KG1 (cell line): Measurements from ENCODE around the gene AARS1.
"Not testable (repeated sequence)": the region's sequence is repeated elsewhere in the genome, so short reads cannot be mapped to it uniquely, and the experiment has no call there.

Experiments
- DNase-seq: peaks from one replicate; lab custom pipeline; 2025; lab: John Stamatoyannopoulos, UW

Gene AARS1

DNA sequence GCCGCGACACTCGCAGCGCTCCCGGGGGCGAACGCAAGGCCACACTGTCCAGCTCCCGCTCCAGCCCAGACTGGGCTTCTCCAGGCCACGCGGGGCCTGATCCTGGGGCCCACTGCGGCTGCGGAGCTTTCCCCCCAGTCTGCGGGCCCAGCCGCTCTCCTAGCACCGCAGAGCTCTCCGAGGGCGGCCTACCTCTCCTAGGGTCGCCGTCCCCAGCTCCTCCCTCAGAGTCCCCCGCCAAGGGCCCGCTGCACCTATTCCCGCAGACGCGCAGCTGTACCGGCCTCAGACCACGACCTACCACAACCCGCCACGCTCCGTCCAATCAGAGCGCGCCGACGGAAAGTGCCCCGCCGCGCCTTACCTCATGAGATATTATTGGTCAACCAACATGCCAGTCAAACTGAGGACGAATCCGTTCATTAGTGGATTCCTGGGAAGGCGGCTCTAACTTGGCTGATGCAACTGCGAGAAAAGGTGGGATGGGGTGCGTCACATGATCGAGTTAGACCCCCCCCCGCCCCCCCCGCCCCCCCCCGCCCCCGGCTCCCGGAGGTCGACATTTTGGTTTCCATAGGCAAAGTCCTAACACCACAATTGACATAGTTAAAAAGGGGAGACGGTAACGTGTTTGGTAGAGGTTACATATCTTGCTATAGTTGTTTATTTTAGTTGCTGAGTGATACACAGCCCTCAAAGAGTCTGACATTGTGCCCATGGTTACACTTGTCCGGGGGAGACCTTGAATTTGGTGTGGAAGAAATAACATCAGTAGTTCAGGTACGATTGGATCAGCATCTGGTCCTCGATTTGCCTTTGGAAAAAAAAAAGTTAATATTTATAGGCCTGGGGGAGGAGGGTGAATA, at the start of gene AARS1:
AARS1 (minus strand) TSS at position 278 of the 866 bp plus-strand sequence. CDS start 6,743 bp downstream, outside the sequence.
- DNase-seq, result peak; percentile 96

DNA sequence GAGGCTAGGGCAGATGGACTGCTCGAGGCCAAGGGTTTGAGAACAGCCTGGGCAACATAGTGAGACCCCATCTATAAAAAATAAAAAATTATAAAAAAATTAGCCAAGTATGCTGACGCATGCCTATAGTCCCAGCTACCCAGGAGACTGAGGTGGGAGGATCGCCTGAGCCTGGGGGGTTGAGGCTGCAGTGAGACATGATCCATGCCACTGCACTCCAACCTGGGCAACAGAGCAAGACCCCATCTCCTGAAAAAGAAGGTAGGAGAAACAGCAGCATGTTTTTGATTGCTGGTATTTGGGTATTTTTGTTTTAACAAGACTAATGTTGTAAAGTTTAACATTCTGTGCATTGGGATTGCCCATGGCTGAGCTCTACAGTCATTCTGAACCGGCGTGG, 48.5 kb upstream of the AARS1 start:
- DNase-seq, result no peak

GRCh38 chr16:70332728-70333127, 43.4 kb upstream of the AARS1 start:
- not testable (repeated sequence) for DNase-seq

DNA sequence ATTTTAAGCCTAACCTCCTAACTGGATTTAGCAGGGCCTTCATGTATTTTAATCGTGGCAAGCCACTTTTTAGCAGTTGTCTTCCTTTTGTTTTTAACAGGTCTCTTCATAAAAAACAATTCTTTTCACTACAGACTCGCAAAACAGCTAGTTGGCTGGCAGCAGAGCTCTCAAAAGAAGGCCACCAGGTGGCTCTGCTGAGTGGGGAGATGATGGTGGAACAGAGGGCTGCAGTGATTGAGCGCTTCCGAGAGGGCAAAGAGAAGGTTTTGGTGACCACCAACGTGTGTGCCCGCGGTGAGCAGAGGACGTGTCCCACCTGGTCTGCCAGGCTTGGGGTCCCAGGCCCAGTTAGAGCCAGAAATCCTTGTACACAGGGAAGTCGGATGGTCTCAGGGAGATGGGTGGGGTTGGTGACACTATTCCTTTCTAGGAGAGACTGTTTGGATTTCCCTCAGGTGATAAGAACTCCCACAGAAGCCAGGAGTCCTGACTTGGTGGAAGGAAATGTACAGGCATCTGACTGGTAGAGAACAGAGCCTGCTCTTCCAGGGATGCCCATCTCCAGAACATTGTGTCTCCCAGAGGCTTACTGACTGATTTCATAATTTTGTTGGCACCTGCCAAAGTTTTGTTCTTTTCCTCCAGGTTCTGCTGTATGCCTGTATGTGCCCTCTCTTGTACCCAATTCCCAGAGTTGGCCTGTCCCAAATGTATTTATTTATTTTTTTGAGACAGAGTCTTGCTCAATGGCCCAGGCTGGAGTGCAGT, 42.5 kb upstream of the AARS1 start:
- DNase-seq, result no peak

DNA sequence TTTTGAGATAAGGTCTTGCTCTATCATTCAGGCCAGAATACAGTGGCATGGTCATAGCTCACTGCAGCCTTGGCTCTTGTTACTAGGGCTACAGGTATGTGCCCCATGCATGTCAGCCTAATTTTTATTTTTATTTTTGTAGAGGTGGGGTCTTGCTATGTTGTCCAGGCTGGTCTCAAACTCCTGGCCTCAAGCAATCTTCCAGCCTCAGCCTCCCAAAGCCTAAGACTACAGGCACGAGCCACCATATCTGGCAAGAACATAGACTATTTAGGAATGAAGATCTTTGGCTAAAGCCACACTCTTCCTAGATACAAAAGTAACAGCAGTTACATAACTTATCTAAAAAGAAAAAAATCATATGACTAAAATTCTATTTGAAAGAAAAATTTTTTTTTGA, 41.8 kb upstream of the AARS1 start:
- DNase-seq, result no peak

GRCh38 chr16:70324998-70325747, 35.9 kb upstream of the AARS1 start:
- no peak for DNase-seq

GRCh38 chr16:70320121-70320520, 30.8 kb upstream of the AARS1 start:
- no peak for DNase-seq

GRCh38 chr16:70307726-70308125, 18.4 kb upstream of the AARS1 start:
- DNase-seq, result not testable (repeated sequence)

- no peak for DNase-seq
Observed at GRCh38 chr16:70306880-70307279, 17.6 kb upstream of the AARS1 start.

- no peak for DNase-seq
Observed at GRCh38 chr16:70304892-70305448, 15.7 kb upstream of the AARS1 start.

DNA sequence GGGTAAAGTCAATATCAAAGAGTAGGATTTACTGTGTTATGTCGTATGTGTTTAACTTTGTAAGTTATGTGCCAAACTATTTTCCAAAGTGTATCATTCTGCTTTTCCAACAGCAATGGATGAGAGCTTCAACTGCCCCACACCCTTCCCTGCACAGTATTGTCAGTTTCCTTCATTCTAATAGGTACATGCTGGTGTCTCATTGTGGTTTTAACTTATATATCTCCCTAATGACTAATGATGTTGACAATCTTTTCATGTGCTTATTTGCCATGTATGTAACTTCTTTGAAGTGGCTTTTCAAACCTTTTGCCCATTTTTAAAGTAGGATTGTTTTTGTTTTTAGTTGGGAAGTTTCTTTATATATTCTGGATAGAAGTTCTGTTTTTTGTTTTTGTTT, 13.4 kb upstream of the AARS1 start:
- no peak for DNase-seq

DNA sequence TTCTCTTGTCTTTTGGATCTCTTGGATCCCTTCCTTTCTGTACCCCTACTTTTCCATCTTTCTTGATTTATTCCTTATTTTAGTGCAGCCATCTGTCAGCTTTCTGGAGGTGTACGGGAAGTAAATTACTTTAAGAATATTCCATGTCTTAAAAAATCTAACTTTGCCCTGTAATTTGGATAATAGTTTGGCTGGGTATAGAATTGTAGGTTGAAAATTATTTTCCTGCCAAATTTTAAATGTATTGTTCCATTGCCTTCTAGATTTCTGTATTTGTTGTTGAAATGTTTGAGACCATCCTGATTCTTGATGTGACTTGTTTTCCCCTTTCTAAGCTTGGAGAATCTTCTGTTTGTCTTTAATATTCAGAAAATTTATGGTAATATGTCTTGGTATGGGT, 11.8 kb upstream of the AARS1 start:
- DNase-seq, result no peak

- peak; percentile 75 for DNase-seq
Observed at GRCh38 chr16:70298988-70299938, 10.0 kb upstream of the AARS1 start, which contains the start of gene DDX19B. TSS of gene DDX19B (plus strand) at chr16:70299186. CDS start at chr16:70299298, 112 bp downstream.

DNA sequence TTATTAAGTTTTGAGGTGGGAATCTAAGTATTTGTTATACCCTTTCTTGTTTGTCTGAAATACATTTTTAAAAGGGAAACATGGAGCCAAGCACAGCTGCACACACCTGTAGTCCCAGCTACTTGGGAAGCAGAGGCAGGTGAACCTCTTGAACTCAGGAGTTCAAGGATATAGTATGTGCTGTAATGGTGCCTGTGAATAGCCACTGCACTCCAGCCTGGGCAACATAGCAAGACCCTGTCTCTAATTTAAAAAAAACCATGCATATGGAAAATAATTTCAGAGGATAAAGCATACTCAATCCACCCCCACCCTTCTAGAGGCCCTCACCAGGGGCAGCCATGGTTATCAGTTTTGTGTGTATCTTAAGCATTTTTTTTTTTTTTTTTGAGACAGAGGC, 6.3 kb upstream of the AARS1 start:
- no peak for DNase-seq

GRCh38 chr16:70294385-70295025, 5.2 kb upstream of the AARS1 start:
- DNase-seq, result no peak

DNA sequence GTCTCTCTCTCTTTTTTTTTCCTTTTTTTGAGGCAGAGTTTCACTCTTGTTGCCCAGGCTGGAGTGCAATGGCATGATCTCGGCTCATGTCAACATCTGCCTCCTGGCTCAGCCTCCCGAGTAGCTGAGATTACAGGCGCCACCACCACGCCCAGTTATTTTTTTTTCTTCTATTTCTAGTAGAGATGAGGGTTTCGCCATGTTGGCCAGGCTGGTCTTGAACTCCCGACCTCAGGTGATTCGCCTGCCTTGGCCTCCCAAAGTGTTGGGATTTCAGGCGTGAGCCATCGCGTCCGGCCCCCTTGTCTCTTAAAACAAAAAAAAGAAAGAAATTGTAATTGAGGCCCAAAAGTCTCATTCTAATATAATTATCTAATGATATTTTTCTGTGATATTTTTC, 2.8 kb upstream of the AARS1 start:
- DNase-seq, result not testable (repeated sequence)

GRCh38 chr16:70290949-70291519, 1.7 kb upstream of the AARS1 start:
- DNase-seq, result no peak

GRCh38 chr16:70287304-70287971, 1.9 kb downstream of the AARS1 start:
- not testable (repeated sequence) for DNase-seq

GRCh38 chr16:70276392-70276791, 12.9 kb downstream of the AARS1 start:
- no peak for DNase-seq
